Skeletal muscle satellite cell (primary cell): ENCODE data around the gene LRRC9.
"Not testable (repeated sequence)": the region's sequence is repeated elsewhere in the genome, so short reads cannot be mapped to it uniquely, and the experiment has no call there.

Experiments
- H3K27me3 ChIP-seq: 2 replicates; pipeline ENCODE4 v1.7.0; 2013; ENCODE audit warnings: low read length; ENCODE audit not compliant: control insufficient read depth, insufficient read depth
- H3K36me3 ChIP-seq: 2 replicates; pipeline ENCODE4 v1.7.0; 2013; ENCODE audit warnings: mild to moderate bottlenecking, control low read depth, low read length; ENCODE audit not compliant: insufficient read depth
- H3K4me1 ChIP-seq: 2 replicates; pipeline ENCODE4 v1.7.0; 2013; ENCODE audit warnings: low read length; ENCODE audit not compliant: control insufficient read depth, insufficient read depth
- H3K4me2 ChIP-seq: 2 replicates; pipeline ENCODE4 v1.7.0; 2013; ENCODE audit warnings: mild to moderate bottlenecking, low read length
- H3K4me3 ChIP-seq: 2 replicates; pipeline ENCODE4 v1.7.0; 2013; ENCODE audit warnings: low read length
- H3K9ac ChIP-seq: 2 replicates; pipeline ENCODE4 v1.7.0; 2013; ENCODE audit warnings: mild to moderate bottlenecking, low read depth, low read length, moderate library complexity
- H3K9me3 ChIP-seq: replicated peaks from 2 replicates; pipeline ENCODE4 v1.7.0; 2013; ENCODE audit warnings: mild to moderate bottlenecking, control low read depth, low read length

The LRRC9 gene

DNA sequence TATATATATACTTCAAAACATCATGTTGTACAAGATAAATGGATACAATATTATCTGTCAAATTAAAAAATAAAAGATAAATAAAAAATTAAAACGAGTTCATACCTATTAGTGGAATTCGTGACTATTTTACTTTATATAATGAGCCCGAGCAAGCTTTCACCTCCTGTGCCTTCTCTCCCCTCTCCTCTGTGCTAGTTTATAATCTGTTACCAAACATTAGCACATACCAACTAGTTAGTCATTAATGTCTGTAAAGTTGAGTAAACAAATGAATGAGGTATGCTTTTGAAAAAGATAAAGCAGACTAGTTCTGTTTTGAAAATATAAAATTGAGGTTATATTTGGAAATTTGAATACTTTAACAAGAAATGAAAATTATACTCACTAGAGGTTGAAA is 84.0 kb downstream of the LRRC9 start:
- Histone ChIP-seq H3K4me1 (no peaks in the 10 kb centered on the region), H3K27me3 (no peaks in the 10 kb centered on the region), H3K9ac (no peak overlapping the region), H3K36me3 (no peaks in the 10 kb centered on the region), H3K4me2 (no peak overlapping the region), H3K4me3 (no peak overlapping the region), H3K9me3 (no peaks in the 10 kb centered on the region)

DNA sequence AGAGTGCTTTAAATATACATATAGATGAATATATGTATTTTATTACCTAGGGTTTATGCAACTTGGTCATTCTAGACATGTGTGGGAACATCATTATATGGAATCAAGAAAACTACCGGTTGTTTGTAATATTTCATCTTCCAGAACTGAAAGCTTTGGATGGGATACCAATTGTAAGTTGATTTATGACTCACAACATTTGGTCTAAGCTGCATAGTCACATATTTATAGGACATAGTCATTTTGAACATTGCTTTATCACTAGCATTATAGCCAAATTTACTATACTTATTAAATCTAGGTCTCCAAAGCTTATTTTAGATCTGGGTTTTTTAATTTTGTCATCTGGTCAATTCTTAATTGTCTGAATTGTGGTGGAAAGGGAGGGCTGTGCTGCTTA is 88.1 kb downstream of the LRRC9 start:
- no peaks in the 10 kb centered on the region for H3K4me1 ChIP-seq
- no peaks in the 10 kb centered on the region for H3K27me3 ChIP-seq
- no peaks in the 10 kb centered on the region for H3K36me3 ChIP-seq
- H3K9ac ChIP-seq: no peak overlapping the region
- no peak overlapping the region for H3K4me2 ChIP-seq
- no peaks in the 10 kb centered on the region for H3K9me3 ChIP-seq
- no peak overlapping the region for H3K4me3 ChIP-seq

DNA sequence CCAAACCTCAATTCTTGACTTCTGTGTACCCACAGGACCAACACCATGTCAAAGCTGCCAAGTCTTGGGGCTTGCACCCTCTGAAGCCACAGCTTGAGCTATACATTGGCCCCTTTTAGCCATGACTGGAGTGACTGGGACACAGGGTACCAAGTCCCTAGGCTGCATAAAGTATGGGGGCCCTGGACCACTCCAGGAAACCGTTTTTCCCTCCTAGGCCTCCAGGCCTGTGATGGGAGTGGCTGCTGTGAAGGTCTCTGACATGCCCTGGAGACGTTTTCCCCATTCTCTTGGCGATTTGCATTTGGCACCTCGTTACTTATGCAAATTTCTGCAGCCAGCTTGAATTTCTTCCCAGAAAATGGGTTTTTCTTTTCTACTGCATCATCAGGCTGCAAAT is 90.3 kb downstream of the LRRC9 start:
- not testable (repeated sequence) for H3K4me2 ChIP-seq, H3K27me3 ChIP-seq, H3K36me3 ChIP-seq, H3K4me1 ChIP-seq, H3K9me3 ChIP-seq, H3K9ac ChIP-seq, H3K4me3 ChIP-seq

DNA sequence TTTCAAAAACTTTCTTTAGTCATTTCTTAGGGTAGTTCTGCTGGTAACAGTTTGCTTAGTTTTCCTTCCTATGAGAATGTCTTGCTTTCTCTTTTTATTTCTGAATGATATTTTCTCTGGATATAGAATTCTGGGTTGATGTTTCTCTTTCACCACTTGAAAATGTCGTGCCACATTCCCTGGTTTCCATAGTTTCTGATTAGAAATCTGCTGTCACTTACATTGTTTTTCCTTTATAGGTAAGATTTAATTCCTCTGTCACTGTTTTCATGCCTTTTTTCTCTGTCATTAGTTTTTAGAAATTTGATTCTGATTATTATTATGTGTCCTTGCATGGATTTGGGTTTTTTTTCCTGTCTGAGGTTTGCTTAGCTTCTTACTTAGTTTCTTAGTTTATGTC is 94.5 kb downstream of the LRRC9 start:
- Histone ChIP-seq H3K36me3 (no peaks in the 10 kb centered on the region), H3K9me3 (peaks cover 7% of the 10 kb centered on the region), H3K4me3 (no peak overlapping the region), H3K9ac (no peak overlapping the region), H3K27me3 (no peaks in the 10 kb centered on the region), H3K4me2 (no peak overlapping the region), H3K4me1 (no peaks in the 10 kb centered on the region)

DNA sequence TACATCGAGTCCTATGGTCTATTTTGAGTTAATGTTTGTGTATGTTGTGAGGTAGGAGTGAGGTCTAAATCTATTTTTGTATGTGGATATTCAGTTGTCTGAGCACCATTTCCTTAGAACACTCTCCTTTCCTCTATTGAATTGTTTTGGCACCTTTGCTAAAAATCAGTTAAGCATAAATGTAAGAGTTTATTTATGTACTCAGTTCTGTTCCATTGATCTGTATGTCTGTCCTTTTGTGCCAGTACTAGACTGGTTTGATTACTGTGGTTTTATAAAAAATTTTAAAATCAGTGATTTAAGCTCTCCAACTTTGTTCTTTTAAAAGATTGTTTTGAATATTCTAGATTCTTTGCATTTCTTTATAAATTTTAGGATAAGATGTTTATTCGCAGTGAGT is 101.7 kb downstream of the LRRC9 start:
- Histone ChIP-seq H3K9me3 (no peaks in the 10 kb centered on the region), H3K36me3 (no peaks in the 10 kb centered on the region), H3K9ac (no peak overlapping the region), H3K27me3 (no peaks in the 10 kb centered on the region), H3K4me2 (no peak overlapping the region), H3K4me3 (no peak overlapping the region), H3K4me1 (no peaks in the 10 kb centered on the region)

DNA sequence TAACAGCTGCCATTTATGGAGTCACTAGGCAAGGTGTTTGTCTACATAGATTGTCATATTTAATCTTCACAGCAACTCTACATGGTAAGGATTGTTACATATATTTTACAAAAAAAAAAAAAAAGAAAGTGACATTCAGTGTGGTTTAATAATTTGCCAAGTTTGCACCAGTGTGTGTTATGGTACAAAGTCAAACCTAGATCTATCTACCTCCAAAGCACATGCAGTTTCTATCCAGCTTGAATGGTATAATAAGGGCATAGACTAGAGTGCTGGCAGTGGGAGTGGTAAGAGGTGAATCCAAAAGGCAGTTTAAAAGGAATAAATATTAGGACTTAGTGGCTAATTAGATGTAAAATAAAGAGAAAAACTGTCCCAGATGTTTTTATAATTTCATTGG is 105.6 kb downstream of the LRRC9 start:
- H3K9me3 ChIP-seq: no peaks in the 10 kb centered on the region
- H3K4me2 ChIP-seq: no peak overlapping the region
- no peak overlapping the region for H3K9ac ChIP-seq
- H3K27me3 ChIP-seq: no peaks in the 10 kb centered on the region
- no peak overlapping the region for H3K4me3 ChIP-seq
- H3K36me3 ChIP-seq: no peaks in the 10 kb centered on the region
- H3K4me1 ChIP-seq: no peaks in the 10 kb centered on the region

DNA sequence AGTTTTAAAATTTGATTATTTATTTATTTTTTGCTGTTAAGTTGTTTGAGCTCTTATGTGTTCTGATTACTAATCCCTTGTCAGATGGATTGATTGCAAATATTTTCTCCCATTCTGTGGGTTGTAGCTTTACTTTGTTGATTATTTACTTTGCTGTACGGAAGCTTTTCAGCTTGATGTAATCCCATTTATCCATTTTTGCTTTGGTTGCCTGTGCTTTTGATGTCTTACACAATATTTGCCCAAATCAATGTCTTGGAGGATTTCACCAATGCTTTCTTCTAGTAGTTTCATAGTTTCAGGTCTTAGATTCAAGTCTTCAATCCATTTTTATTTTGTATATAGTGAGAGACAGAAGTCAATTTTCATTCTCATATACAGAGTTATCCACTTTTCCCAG is 115.2 kb downstream of the LRRC9 start:
- Histone ChIP-seq H3K4me2 (no peak overlapping the region), H3K4me1 (no peaks in the 10 kb centered on the region), H3K36me3 (no peaks in the 10 kb centered on the region), H3K9ac (no peak overlapping the region), H3K4me3 (no peak overlapping the region), H3K27me3 (no peaks in the 10 kb centered on the region), H3K9me3 (no peaks in the 10 kb centered on the region)

DNA sequence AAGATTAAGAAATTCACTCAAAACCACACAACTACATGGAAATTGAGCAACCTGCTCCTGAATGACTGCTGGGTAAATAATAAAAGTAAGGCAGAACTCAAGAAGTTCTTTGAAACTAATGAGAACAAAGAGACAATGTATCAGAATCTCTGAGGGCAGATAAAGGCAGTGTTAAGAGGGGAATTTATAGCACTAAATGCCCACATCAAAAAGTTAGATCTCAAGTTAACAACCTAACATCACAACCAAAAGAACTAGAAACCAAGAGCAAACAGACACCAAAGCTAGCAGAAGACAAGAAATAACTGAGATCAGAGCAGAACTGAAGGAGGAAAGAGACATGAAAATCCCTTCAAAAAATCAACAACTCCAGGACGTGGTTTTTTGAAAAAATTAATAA is 128.0 kb downstream of the LRRC9 start:
- not testable (repeated sequence) for H3K9me3 ChIP-seq

DNA sequence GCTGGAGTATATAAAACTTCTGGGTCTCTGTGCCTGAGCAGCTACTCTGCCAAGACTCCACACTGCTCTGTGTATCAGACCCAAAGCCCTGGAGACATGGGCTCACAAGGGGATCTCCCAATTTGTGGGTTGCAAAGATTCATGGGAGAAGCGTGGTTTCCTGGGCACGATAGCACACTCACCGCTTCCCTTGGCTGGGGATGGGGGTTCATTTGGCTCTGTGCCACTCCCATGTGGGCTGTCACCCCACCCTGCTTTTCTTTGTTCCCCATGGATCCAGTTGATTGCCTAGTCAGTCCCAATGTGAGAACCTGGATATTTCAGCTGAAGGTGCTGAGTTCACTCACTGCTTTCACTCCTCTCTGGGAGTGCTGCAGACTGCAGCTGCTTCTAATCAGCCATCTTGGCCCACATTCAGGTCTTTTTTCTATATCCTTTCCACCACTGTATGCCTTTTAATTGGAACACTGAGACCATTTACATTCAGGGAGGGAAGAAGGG is 131.8 kb downstream of the LRRC9 start:
- Histone ChIP-seq H3K9me3 (no peaks in the 10 kb centered on the region), H3K27me3 (no peaks in the 10 kb centered on the region), H3K4me3 (no peak overlapping the region), H3K4me1 (no peaks in the 10 kb centered on the region), H3K36me3 (no peaks in the 10 kb centered on the region), H3K4me2 (no peak overlapping the region), H3K9ac (no peak overlapping the region)

More for the DNA sequence above, 128.0 kb downstream of the LRRC9 start:
- H3K36me3 ChIP-seq, H3K9ac ChIP-seq, H3K27me3 ChIP-seq, H3K4me2 ChIP-seq, H3K4me1 ChIP-seq, H3K4me3 ChIP-seq: not testable (repeated sequence)

DNA sequence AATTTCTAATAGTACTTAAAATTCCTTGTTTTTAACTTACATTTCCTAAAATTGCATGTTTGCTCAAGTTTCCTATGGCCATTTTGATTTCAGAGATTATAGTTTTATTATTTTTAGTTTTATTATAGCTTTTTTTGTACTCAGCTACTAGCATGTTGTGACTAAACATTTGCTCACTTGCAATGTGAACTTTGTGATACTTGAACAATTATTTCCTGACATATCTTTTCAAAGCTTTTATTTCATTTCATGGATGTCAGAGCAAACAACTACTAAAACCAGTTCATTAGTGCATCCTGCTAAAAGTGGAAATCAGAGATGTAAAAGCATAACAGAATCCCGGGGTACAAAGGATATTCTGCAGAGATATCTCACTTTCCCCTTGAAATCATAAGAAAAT is 138.1 kb downstream of the LRRC9 start:
- H3K4me2 ChIP-seq: no peak overlapping the region
- H3K27me3 ChIP-seq: no peaks in the 10 kb centered on the region
- H3K36me3 ChIP-seq: no peaks in the 10 kb centered on the region
- H3K9ac ChIP-seq: no peak overlapping the region
- peaks cover 16% of the 10 kb centered on the region for H3K4me1 ChIP-seq
- H3K9me3 ChIP-seq: no peaks in the 10 kb centered on the region
- no peak overlapping the region for H3K4me3 ChIP-seq

DNA sequence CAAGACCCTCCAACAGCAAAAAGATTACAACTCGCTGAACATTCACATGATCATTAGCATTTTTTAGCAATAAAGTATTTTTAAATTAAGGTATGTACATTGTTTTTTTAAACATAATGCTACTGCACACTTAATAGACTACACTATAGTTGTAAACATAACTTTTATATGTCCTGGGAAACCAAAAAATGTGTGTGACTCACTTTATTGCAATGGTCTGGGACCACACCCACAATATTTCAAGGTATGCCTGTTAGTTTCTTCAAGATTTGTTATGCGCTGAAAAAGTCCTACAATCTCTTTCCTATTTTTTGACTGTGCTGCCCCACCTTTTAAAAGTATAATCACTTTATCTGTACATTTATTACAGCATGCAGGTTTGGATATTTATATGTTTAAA is 141.4 kb downstream of the LRRC9 start:
- Histone ChIP-seq H3K9me3 (no peaks in the 10 kb centered on the region), H3K9ac (no peak overlapping the region), H3K36me3 (no peaks in the 10 kb centered on the region), H3K27me3 (no peaks in the 10 kb centered on the region), H3K4me1 (peaks cover 16% of the 10 kb centered on the region), H3K4me3 (no peak overlapping the region), H3K4me2 (no peak overlapping the region)

DNA sequence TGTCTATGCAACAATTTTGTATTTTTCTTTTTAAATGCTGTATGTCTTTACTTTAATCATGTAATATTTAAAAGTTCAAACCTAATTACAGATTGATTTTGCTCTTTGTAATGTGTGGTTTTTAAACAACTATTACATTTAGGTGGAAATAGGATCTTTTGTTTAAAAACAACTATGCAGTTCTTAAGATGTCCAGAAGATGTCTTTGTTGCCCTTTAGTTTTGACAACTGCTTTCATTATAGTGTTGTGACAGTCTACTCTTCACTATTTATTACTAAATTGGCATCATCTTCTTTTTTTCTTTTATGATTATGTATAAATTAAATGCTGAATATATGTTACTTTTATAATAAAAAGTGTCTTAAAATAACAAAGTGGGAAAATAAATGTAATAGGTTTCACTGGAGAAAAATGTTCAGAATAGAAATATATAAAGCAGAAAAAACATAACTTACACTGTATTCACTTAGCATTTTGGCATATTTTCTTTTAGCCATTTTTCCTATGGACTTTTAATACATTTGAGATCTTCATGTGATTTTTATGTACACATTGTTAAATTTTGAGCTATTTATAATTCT is 144.6 kb downstream of the LRRC9 start:
- Histone ChIP-seq H3K4me1 (peaks cover 11% of the 10 kb centered on the region), H3K27me3 (no peaks in the 10 kb centered on the region), H3K36me3 (no peaks in the 10 kb centered on the region), H3K9me3 (no peaks in the 10 kb centered on the region), H3K9ac (no peak overlapping the region), H3K4me3 (no peak overlapping the region), H3K4me2 (no peak overlapping the region)
